NCI-H2107 (cell line): ENCODE results near the gene AADACL3.
"Not testable (repeated sequence)": the region's sequence is repeated elsewhere in the genome, so short reads cannot be mapped to it uniquely, and the experiment has no call there.

Source experiments
- DNase-seq: peaks from one replicate; lab custom pipeline; 2025; lab: John Stamatoyannopoulos, UW

AADACL3 gene

DNA sequence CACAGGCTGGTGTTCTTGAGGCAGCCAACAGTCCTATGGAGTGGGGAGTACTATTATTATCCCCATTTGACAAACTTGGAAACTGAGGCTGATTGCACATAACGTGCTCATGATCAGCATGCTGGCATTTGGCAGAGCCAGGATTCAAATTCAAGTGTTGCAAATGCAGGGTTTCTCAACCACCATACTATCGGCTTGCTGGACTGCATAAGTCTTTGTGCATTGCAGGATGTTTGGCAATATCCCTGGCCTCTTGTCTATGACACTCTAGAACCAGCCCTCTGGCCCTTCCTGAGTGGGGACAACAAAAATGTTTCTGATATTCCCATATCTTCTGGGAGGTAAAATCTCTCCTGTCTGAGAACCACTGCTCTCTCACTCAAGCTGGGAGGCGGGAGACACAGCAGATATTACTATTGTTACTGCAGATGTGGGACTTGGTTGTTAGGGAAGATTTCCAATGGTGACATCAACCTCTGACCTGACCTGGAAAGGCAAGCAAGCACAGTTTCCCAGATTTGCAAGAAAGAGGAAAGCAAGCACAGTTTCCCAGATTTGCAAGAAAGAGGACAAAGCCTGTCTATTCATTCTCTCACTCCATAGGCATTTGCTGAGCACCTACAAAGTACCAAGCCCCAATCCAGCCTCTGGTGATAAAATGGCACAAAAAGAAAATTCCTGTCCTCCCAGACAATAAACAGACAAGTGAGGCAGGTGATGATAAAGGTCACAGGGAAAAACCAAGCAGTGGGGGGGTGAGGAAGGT, 1.0 kb upstream of the AADACL3 start:
- no peak for DNase-seq

GRCh38 chr1:12717301-12717838, 1.5 kb downstream of the AADACL3 start:
- no peak for DNase-seq

DNA sequence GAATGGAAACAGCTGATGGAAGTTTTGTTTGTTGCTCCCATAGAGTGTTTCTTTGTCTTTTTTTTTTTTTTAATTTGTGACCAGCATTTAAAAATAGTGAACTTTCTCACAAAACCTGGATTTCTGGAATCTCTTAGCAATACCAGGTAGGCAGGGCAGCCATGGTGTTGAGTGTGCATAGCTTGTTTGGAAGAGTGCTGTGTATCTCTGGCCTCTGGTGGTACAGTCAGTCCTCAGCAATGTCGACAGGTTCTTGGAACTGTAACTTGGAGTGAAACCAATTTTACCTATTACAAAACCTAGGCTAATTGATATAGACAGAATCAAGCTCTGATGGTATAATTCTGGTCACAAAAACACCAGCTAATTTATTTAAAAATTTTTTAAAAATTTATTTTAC, 6.7 kb downstream of the AADACL3 start:
- DNase-seq: no peak

DNA sequence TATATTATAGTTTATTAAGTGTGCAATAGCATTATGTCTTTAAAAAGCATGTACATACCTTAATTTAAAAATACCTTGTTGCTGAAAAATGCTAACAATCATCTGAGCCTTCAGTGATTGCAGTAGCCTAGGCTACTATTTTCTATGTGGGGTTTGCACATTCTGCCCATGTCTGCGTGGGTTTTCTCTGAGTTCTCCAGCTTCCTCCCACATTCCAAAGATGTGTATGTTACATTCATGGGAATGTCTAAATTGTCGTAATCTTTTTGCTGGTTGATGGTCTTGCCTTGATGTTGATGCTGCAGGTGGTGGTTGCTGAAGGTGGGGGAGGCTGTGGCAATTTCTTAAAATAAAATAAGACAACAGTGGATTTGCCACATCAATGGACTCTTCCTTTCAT, 12.5 kb downstream of the AADACL3 start:
- DNase-seq: no peak

- no peak for DNase-seq
These were observed 14.2 kb downstream of the AADACL3 start for GRCh38 chr1:12730156-12730555.

GRCh38 chr1:12731084-12731483, 15.2 kb downstream of the AADACL3 start:
- DNase-seq: not testable (repeated sequence)

DNA sequence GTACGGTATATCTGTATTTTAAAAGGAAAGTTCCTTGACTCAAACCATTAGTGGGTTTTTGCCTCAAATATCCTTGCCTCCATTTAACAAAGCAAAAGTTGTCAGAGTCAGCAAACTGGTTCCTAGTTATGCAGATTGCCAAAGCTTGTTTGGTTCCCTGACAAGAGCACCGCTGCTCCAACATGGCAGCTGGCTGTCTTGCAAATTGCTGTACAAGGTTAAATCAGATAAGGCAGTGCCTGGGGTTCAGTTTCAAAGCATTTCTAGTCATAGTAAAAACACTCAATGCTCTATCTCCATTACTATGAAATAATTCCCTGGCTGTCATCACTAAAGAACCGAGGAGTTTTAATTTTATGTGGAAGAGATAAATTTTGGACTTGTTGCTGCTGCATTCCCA, 18.7 kb downstream of the AADACL3 start:
- no peak for DNase-seq

GRCh38 chr1:12738934-12739333, 23.0 kb downstream of the AADACL3 start:
- DNase-seq: no peak

GRCh38 chr1:12739613-12740012, 23.7 kb downstream of the AADACL3 start:
- no peak for DNase-seq

GRCh38 chr1:12741946-12742345, 26.0 kb downstream of the AADACL3 start:
- DNase-seq: no peak

DNA sequence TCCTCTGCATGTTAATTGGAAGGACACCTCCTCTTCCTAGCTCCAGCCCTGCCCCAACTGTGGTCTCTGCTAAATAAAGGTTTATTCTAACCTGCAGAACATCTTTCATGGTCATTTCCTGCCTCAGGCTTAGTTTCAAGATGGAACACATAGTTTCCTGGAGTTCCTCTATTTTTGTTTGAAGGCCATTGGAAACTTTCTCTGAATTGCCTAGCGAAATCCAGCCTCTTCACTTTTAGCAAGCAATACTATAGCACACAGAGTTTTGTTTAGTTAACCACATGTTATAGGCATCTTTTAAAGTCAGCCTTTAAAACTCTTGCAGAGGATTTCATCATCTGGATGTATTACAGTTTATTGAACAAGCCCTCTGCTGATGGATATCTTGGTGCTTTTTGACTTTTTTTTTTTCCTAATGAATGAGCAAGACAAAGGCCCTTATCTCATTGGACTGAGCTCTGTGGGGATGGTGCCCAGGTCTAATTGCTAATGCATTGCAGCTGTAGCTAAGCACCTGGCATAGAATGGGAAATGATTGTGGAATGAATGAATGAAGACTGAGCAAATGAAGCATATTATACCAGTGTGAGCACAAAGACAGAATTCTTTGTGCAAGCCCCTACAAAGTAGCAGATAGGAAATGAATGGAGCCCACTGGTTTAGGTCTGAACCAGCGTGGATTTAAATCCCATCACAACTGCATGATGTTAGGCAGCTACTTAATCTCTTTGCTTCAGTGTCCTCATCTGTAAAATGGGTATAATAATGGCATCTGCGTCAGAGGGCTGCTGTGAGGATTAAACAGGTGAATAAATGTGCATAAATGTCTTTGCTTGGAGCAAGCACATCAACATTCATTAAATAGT, 29.4 kb downstream of the AADACL3 start:
- DNase-seq: no peak

DNA sequence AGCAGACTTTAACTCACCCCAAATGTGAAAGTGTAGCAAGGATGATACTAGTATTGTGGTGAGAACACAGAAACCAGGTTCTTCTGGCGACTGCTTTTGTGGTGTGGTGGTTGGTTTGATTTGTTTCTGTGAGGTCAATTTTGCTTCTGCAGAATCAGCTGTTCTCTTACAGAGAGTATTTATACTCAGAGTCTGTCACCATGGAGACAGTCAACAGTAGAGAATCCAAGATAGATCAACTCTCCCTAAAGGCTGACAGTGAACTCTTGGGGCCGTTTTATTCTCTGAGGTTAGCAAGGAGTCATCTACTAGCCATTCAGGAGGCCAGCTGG, 30.0 kb downstream of the AADACL3 start, which contains the start of gene CFAP107:
TSS of gene CFAP107 (plus strand) at position 209 of the 332 bp plus-strand sequence. CDS start 231 bp downstream, outside the sequence.
- no peak for DNase-seq

DNA sequence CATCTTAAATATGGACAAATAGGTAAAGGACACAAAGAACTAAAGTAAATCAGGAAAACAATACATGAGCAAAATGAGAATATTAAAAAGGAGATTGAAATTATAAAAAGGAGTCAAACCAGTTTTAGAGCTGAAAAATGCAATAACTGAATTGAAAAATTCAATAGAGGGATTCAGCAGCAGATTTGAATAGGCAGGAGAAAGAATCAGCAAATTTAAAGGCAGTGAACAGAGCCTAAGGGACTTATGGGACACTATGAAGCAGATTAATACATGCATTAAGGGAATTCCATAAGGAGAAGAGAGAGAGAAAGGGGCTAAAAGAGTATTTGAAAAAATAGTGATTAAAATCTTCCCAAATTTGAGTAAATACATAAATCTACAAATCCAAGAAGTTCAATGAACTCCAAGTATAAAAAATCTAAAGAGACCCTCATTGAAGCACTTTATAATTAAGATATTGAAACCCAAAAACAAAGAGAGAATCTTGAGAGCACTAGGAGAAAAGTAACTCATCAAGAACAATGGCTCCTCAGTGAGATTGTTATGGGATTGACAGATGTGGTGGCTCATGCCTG, 33.0 kb downstream of the AADACL3 start:
- DNase-seq: no peak

- no peak for DNase-seq
These were observed 38.8 kb downstream of the AADACL3 start for GRCh38 chr1:12754738-12755137.

DNA sequence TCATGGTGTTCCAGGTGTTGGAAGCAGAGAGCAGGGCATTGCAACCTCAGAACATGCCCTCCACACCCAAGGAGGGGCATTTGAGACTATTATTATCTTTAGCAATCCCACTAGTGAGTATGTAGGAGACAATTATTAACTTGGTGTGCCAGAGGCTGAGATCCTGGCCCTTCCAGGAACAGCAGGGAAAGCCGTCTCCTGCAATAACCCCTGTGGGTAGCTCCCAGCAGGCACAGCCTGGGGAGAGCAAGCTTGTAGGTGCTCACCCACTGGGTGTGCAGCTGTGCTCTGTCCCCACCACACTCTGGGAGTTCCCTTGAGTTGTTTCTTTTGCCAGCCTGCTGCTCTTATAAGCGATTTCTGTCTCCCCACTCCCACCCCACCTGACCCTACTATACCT, 40.4 kb downstream of the AADACL3 start:
- no peak for DNase-seq

GRCh38 chr1:12756768-12757413, 41.0 kb downstream of the AADACL3 start:
- no peak for DNase-seq

DNA sequence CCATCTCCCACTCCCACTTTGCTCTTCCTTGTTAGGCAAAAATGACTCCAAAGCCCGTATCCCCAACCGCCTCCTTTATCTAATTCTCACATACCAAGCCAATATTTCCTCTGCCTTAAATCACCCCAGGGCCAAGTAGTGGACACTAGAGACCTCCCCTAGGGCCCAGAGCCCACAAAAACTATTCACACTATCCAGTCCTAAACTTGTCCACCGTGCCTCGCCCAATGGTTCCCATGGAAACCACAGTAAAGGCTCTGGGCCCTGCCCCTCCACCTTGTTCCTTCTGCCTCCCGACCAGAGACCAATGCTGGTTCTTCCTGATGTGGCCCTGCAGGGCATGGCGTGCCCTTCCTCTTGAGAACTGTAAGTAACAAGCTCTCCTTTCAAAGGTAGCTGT, 41.9 kb downstream of the AADACL3 start:
- DNase-seq: no peak

DNA sequence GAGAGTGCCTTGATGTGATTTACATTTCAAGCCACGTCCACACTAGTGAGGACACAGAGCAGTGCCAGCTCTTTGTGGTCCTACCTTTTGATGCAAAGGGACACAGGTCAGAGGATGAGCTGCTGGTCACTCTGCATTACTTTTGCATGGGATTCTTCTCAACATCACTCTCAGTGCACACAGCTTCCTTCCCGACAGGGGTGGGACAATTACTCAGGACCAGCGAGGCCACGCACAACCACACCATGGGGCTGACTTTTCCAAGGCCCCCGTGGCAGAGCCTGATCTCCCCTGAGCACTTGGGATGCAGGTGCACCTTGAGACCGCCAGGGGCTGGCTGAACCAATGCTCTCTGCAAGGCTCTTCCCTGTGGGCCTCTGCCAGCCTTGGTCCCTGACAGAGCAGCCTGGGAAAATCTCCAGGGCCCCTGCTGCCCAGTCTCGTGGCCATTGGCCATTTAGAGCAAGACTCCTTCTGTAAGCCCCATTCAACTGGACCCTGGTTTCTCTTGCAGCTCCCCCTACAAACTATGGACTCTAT, 44.4 kb downstream of the AADACL3 start:
- DNase-seq: no peak

- DNase-seq: no peak
These were observed 45.9 kb downstream of the AADACL3 start for GRCh38 chr1:12761781-12762180.

GRCh38 chr1:12762766-12763165, 46.9 kb downstream of the AADACL3 start:
- DNase-seq: no peak

DNA sequence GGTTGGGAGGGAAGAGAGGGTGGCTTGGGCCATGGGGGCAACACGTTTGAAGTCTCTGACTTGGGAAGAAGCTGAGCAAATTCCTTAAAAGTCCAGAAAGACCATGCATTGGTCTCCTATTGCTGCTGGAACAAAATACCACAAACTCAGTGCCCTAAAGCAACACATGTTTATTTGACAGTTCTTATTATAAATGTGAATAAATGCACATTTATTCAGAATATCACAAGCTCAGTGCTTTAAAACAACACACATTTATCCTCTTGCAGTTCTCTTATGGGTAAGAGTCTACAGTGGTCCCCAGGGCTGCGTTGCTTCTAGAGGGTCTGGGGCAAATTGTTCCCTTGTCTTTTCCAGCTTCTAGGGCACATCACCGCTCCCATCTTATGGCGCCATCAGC, 47.6 kb downstream of the AADACL3 start:
- no peak for DNase-seq

- no peak for DNase-seq
These were observed 48.1 kb downstream of the AADACL3 start for GRCh38 chr1:12764016-12764415.
